Measurements from ENCODE around the gene ARHGAP24.

- TF ChIP-seq EZH2 (IDR thresholded peaks at IDR 0.05): no peak
- no peak for TF ChIP-seq POLR2AphosphoS5 (IDR thresholded peaks at IDR 0.05; ENCODE audit: low read depth, low read length)
- TF ChIP-seq, protein P1, sequence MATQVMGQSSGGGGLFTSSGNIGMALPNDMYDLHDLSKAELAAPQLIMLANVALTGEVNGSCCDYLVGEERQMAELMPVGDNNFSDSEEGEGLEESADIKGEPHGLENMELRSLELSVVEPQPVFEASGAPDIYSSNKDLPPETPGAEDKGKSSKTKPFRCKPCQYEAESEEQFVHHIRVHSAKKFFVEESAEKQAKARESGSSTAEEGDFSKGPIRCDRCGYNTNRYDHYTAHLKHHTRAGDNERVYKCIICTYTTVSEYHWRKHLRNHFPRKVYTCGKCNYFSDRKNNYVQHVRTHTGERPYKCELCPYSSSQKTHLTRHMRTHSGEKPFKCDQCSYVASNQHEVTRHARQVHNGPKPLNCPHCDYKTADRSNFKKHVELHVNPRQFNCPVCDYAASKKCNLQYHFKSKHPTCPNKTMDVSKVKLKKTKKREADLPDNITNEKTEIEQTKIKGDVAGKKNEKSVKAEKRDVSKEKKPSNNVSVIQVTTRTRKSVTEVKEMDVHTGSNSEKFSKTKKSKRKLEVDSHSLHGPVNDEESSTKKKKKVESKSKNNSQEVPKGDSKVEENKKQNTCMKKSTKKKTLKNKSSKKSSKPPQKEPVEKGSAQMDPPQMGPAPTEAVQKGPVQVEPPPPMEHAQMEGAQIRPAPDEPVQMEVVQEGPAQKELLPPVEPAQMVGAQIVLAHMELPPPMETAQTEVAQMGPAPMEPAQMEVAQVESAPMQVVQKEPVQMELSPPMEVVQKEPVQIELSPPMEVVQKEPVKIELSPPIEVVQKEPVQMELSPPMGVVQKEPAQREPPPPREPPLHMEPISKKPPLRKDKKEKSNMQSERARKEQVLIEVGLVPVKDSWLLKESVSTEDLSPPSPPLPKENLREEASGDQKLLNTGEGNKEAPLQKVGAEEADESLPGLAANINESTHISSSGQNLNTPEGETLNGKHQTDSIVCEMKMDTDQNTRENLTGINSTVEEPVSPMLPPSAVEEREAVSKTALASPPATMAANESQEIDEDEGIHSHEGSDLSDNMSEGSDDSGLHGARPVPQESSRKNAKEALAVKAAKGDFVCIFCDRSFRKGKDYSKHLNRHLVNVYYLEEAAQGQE (IDR thresholded peaks at IDR 0.05; ENCODE audit: low read depth): no peak
- TF ChIP-seq, protein P2, sequence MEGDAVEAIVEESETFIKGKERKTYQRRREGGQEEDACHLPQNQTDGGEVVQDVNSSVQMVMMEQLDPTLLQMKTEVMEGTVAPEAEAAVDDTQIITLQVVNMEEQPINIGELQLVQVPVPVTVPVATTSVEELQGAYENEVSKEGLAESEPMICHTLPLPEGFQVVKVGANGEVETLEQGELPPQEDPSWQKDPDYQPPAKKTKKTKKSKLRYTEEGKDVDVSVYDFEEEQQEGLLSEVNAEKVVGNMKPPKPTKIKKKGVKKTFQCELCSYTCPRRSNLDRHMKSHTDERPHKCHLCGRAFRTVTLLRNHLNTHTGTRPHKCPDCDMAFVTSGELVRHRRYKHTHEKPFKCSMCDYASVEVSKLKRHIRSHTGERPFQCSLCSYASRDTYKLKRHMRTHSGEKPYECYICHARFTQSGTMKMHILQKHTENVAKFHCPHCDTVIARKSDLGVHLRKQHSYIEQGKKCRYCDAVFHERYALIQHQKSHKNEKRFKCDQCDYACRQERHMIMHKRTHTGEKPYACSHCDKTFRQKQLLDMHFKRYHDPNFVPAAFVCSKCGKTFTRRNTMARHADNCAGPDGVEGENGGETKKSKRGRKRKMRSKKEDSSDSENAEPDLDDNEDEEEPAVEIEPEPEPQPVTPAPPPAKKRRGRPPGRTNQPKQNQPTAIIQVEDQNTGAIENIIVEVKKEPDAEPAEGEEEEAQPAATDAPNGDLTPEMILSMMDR (IDR thresholded peaks at IDR 0.05 in 2 of 3, conservative IDR thresholded peaks at IDR 0.05 in 1 of 3; ENCODE audit: borderline replicate concordance in 1 of 3, insufficient read depth in 1 of 3, low read depth in 2 of 3, low read length in 2 of 3): no peak
- TF ChIP-seq POLR2A (IDR thresholded peaks at IDR 0.05; ENCODE audit: borderline replicate concordance, extremely low read depth, insufficient read depth, insufficient read length): no peak
- TF ChIP-seq CEBPB (IDR thresholded peaks at IDR 0.05; ENCODE audit: low read depth): no peak
- no peak for TF ChIP-seq EZH2phosphoT487 (IDR thresholded peaks at IDR 0.05; ENCODE audit: borderline replicate concordance)
- TF ChIP-seq, protein P3, sequence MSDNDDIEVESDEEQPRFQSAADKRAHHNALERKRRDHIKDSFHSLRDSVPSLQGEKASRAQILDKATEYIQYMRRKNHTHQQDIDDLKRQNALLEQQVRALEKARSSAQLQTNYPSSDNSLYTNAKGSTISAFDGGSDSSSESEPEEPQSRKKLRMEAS (IDR thresholded peaks at IDR 0.05): no peak
- no peak for TF ChIP-seq TCF7L2 (IDR thresholded peaks at IDR 0.05; ENCODE audit: borderline replicate concordance, extremely low read depth, insufficient read depth, insufficient read length)
- no peak for TF ChIP-seq FOSL1 (IDR thresholded peaks at IDR 0.05; ENCODE audit: low read depth)
- no peak for TF ChIP-seq ZBTB33 (IDR thresholded peaks at IDR 0.05; ENCODE audit: extremely low read depth, insufficient replicate concordance, low read length)
- TF ChIP-seq YY1 (IDR thresholded peaks at IDR 0.05; ENCODE audit: extremely low read depth, insufficient replicate concordance, low read depth, low read length): no peak
- no peak for TF ChIP-seq EGR1 (IDR thresholded peaks at IDR 0.05; ENCODE audit: low read depth)
These were observed 310.0 kb downstream of the ARHGAP24 start for GRCh38 chr4:85784947-85785346.
